Kidney glomerular epithelial cell (primary cell): ENCODE measurements around the gene CAPN3.
A peak's percentile ranks its signal among the peaks of the same experiment; 100 is the strongest.

Experiments used
- DNase-seq: peaks from one replicate; lab custom pipeline; 2025; lab: John Stamatoyannopoulos, UW

Gene CAPN3

GRCh38 chr15:42456531-42456930, 97.2 kb downstream of the CAPN3 start:
- no peak for DNase-seq

DNA sequence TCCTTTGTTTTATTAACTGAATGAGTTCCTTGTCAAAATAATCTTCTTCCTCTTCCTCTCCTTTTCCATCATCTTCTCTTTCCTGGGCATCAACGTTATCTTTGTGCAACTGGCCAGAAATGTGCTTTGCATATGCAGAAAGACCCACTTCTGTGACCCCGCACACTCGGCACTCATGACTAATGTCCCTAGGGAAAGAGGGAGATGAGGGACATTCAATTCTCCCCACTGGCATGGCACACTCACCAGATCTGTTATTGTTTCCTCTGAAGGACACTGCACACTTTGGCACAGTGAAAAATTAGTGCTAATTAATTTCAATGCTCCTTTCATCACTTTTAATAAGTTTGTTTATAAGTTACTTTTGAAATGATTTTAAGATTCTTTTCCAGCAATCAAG, 97.7 kb downstream of the CAPN3 start:
- DNase-seq = no peak

DNA sequence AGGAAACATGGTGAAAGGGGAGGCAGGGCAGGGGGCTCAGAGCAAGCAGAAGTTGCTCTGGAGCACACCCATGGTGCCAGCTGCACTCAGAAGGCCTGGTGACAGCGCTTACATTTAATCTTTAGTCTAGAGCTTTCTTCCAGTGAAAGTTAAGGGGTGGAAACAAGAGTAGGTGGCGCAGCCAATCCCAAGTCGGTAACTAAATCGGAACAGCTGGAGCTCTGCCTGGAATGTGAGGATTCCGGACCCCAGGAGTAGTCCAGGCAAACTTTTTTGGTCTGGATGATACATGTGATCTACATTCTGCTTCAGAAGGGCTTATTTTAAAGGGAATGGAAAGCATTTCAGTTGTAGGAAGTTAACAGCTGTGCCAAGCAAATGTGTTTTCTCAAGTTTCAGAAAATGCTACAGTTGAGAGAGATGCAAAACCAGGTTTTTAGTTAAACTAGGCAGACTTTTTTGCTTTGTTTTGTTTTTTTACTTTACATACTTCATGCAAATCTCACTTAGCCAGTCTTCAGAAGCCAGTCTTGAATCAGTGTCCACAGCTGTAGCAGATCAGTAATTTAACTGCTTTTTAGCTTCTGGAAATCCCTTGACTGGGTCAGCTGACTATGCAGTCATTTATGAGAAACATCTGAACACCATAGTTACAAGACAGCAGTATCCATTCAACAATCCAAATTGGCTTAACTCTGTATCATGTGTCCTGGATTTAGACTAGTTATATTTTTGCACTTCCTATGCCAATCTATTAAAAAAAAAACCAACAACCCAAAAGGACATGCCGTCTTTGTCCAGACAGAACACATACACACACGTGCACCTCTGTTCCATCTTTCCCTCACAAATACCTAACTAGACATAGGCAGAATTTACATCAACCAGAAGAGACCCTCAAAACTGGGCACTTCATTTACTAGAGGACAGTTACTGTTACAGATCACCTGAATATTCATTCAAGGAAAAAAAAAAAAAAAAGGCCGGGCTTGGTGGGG, 98.4 kb downstream of the CAPN3 start:
- peak; percentile 40 for DNase-seq

- no peak for DNase-seq
These were observed 102.0 kb downstream of the CAPN3 start for GRCh38 chr15:42461261-42461660.
